ENCODE measurements around the gene BNC1.

DNA sequence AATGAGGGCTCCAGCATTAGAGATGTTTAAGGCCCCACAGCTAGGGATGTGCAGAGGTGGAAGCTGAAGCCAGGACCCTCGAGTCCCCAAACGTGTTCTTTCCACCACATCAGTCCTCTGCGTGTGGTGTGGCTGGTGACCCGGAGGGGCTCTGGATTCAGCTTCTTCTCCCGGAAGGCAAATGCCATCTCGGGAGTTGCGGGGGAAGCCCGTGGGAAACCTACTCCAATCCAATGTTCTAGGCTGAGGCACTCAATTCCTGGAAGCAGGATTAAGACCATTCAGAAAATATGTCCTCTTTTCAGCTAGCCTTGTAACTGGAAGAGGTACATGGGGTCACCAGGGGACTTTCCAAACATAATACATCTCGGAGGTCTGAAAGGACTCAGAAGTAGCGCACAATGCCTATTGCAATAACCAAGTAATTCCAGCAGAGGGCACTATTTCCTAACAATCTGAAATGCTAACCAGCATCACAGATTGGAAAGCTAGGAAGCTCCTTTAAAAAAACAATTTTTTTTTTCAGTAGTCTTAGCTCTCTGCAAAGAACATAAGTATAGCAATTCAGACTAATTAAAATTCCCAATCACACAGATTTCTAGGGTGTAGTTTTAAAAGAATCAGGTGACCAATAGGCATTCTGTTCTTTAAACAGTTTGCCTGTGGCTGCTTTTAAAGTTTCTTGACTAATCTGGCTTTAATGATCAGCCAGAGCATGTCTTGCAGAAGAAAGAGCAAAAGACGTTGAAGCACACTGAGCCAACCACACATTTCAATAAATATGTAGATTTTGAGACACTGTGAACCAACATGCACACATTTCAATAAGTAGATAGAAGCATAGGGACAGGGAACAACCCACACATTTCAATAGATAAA lies 36.1 kb downstream of the BNC1 start:
- TF ChIP-seq, protein P1, sequence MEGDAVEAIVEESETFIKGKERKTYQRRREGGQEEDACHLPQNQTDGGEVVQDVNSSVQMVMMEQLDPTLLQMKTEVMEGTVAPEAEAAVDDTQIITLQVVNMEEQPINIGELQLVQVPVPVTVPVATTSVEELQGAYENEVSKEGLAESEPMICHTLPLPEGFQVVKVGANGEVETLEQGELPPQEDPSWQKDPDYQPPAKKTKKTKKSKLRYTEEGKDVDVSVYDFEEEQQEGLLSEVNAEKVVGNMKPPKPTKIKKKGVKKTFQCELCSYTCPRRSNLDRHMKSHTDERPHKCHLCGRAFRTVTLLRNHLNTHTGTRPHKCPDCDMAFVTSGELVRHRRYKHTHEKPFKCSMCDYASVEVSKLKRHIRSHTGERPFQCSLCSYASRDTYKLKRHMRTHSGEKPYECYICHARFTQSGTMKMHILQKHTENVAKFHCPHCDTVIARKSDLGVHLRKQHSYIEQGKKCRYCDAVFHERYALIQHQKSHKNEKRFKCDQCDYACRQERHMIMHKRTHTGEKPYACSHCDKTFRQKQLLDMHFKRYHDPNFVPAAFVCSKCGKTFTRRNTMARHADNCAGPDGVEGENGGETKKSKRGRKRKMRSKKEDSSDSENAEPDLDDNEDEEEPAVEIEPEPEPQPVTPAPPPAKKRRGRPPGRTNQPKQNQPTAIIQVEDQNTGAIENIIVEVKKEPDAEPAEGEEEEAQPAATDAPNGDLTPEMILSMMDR (IDR thresholded peaks at IDR 0.05): peak; percentile 84 to 96 (median 93)
- TF ChIP-seq POLR2A (IDR thresholded peaks at IDR 0.05): no peak
